NT2/D1 (cell line): ENCODE results near the gene VPS33A.

Experiments used
- SUZ12 ChIP-seq: IDR thresholded peaks from 2 replicates; pipeline ENCODE4 v1.6.1; 2011; ENCODE audit not compliant: insufficient read length, insufficient read depth; ENCODE audit errors: extremely low read depth
- YY1 ChIP-seq: IDR thresholded peaks from 2 replicates; pipeline ENCODE4 v1.6.1; 2011; ENCODE audit not compliant: insufficient read length, insufficient read depth
- ZNF274 ChIP-seq: IDR thresholded peaks from 2 replicates; pipeline ENCODE4 v1.6.1; 2011; ENCODE audit warnings: mild to moderate bottlenecking, low read depth, low read length

- TF ChIP-seq ZNF274 (no peak), YY1 (no peak), SUZ12 (no peak)
Measured at GRCh38 chr12:122199484-122200355, 66.6 kb downstream of the VPS33A start.
